Gastroesophageal sphincter (tissue), 4 donors: ENCODE results near the gene NUP93. TPM values are rescaled to one million over a fixed set of nuclear protein-coding genes. Genes with fewer than 3 reads are reported as not detected.

Experiments
- ATAC-seq: fragments of 150-250 bp; one replicate; pipeline ENCODE4 v1.9.1; 2016; ENCODE audit warnings: mild to moderate bottlenecking, moderate library complexity
- H3K27ac ChIP-seq, 4 donors: fragments of 200-600 bp; sonication (generic) in 3 of 4; 1 replicate in 3 of 4; 2 replicates in 1 of 4; pipeline ENCODE4 v1.5.1; 2016 to 2019
- H3K27me3 ChIP-seq: fragments of 200-600 bp; sonication (generic); one replicate; pipeline ENCODE4 v1.5.1; 2019
- H3K36me3 ChIP-seq, 2 donors: fragments of 200-600 bp; sonication (generic); one replicate each; pipeline ENCODE4 v1.5.1; 2019; ENCODE audit warnings: control low read depth in 1 of 2
- H3K4me1 ChIP-seq, 3 donors: fragments of 200-600 bp; sonication (generic); 1 replicate in 2 of 3; 2 replicates in 1 of 3; pipeline ENCODE4 v1.5.1; 2016 to 2019; ENCODE audit warnings: control low read depth in 2 of 3
- H3K4me3 ChIP-seq, 2 donors: fragments of 200-600 bp; sonication (generic); one replicate each; pipeline ENCODE4 v1.5.1; 2019; ENCODE audit warnings: mild to moderate bottlenecking in 1 of 2, moderate library complexity in 1 of 2
- H3K9me3 ChIP-seq, 3 donors: fragments of 200-600 bp; sonication (generic); one replicate each; pipeline ENCODE4 v1.5.1; 2017 to 2019; ENCODE audit warnings: control low read depth in 2 of 3
- CTCF ChIP-seq, 4 experiments: fragments of 200-600 bp in 2 of 4; fragments of 450-650 bp in 2 of 4; sonication (generic) in 1 of 4; IDR thresholded peaks; one replicate each; pipeline ENCODE4 v1.5.1; 2017 to 2019; ENCODE audit warnings: antibody characterized with exemption in 4 of 4, mild to moderate bottlenecking in 2 of 4, moderate library complexity in 2 of 4
- EP300 ChIP-seq: sonication (generic); formaldehyde crosslinking; IDR thresholded peaks from one replicate; pipeline ENCODE4 v1.6.1; 2017; ENCODE audit warnings: antibody characterized with exemption, mild to moderate bottlenecking
- POLR2A ChIP-seq, 2 donors: fragments of 450-650 bp; IDR thresholded peaks; one replicate each; pipeline ENCODE4 v1.6.1; 2017; ENCODE audit warnings: antibody characterized with exemption in 2 of 2, mild to moderate bottlenecking in 2 of 2, moderate library complexity in 1 of 2
- POLR2AphosphoS5 ChIP-seq: sonication (generic); formaldehyde crosslinking; IDR thresholded peaks from one replicate; pipeline ENCODE4 v1.6.1; 2017; ENCODE audit warnings: antibody characterized with exemption
- WGBS, 2 donors: methylation state at CpG; one replicate each; pipeline ENCODE4 v1.1.5; 2018; ENCODE audit warnings: low coverage in 1 of 2; 5-methylcytosine and 5-hydroxymethylcytosine counted together
- small RNA-seq, 4 donors: library from RNA; depleted of rRNA; stranded (forward); fragments of <200 nt; gene quantifications; one replicate each; pipeline ENCODE3, GENCODE V24; 2016
- total RNA-seq, 4 donors: library from RNA; depleted of rRNA; stranded (reverse); fragments of >200 nt; gene quantifications; one replicate each; pipeline ENCODE4 v1.1.0, GENCODE V29; 2016

The NUP93 gene
- total RNA-seq, 4 donors from 2014 or later = 37.6 to 39.3 (median 38.9) TPM

- H3K4me1 ChIP-seq = no peaks in the 10 kb centered on the region
- H3K4me3 ChIP-seq = no peak overlapping the region
- no peak for TF ChIP-seq POLR2A (IDR thresholded peaks at IDR 0.05)
- no peaks in the 10 kb centered on the region for H3K9me3 ChIP-seq
- WGBS, 2 donors = 70% methylated on average over 2 of the region's 12 CpGs; no CpG with 5 or more reads in 1 of the 2 donors
- no peaks in the 10 kb centered on the region for H3K27me3 ChIP-seq
- H3K36me3 ChIP-seq = no peaks in the 10 kb centered on the region
- H3K27ac ChIP-seq = no peak overlapping the region
- no peak for ATAC-seq
These were observed 164.5 kb downstream of the NUP93 start for GRCh38 chr16:56894331-56894917.

DNA sequence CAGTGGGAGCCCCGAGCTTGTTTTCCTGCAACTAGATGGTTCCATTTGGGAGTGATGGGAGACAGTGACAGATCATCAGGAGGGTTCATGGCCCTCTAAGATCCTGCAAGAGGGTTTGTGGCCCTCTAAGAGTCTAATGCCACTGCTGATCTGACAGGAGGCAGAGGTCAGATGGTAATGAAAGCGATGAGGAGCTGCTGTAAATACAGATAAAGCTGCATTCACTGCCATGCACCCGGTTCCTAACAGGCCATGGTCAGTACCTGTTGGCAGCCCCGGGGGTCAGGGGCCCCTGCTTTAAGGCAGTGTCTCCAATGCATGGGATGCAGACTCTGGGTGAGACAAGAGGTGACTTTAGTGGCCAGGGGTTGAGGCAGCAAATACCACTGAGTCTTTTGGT lies 165.9 kb downstream of the NUP93 start:
- TF ChIP-seq POLR2AphosphoS5 (no peak), POLR2A (IDR thresholded peaks at IDR 0.05) (no peak), EP300 (no peak), CTCF (IDR thresholded peaks at IDR 0.05) (no peak)
- ATAC-seq = no peak
- H3K9me3 ChIP-seq = no peaks in the 10 kb centered on the region
- WGBS, 2 donors = 46 to 80% methylated on average over 2 to 4 of the region's 4 CpGs
- H3K4me3 ChIP-seq = no peak overlapping the region
- no peaks in the 10 kb centered on the region for H3K27me3 ChIP-seq
- H3K4me1 ChIP-seq = no peaks in the 10 kb centered on the region
- no peak overlapping the region for H3K27ac ChIP-seq
- H3K36me3 ChIP-seq = no peaks in the 10 kb centered on the region

DNA sequence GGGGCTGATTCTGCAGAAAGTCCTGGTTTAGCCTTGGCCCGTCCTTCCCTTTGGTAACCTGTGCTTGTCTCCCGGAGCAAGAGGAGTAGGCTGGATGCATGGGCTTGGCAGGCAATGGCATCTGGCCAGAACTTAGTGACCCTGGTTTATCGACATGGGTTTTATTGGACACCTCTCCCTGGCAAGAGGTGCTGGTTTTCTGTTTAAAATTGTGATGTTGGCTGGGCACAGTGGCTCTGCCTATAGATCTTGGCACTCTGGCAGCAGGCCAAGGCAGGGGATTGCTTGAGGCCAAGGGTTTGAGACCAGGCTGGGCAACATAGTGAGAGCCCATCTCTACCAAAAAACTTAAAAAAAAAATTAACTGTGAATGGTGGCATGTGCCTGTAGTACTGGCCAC lies 166.3 kb downstream of the NUP93 start:
- H3K27me3 ChIP-seq = no peaks in the 10 kb centered on the region
- no peaks in the 10 kb centered on the region for H3K36me3 ChIP-seq
- WGBS, 2 donors = 83% methylated on average over 2 of the region's 3 CpGs; no CpG with 5 or more reads in 1 of the 2 donors
- no peaks in the 10 kb centered on the region for H3K4me1 ChIP-seq
- no peak overlapping the region for H3K4me3 ChIP-seq
- TF ChIP-seq EP300 = no peak
- no peak for TF ChIP-seq CTCF (IDR thresholded peaks at IDR 0.05)
- TF ChIP-seq POLR2A (IDR thresholded peaks at IDR 0.05) = no peak
- H3K27ac ChIP-seq = no peak overlapping the region
- no peak for ATAC-seq
- H3K9me3 ChIP-seq = no peaks in the 10 kb centered on the region

DNA sequence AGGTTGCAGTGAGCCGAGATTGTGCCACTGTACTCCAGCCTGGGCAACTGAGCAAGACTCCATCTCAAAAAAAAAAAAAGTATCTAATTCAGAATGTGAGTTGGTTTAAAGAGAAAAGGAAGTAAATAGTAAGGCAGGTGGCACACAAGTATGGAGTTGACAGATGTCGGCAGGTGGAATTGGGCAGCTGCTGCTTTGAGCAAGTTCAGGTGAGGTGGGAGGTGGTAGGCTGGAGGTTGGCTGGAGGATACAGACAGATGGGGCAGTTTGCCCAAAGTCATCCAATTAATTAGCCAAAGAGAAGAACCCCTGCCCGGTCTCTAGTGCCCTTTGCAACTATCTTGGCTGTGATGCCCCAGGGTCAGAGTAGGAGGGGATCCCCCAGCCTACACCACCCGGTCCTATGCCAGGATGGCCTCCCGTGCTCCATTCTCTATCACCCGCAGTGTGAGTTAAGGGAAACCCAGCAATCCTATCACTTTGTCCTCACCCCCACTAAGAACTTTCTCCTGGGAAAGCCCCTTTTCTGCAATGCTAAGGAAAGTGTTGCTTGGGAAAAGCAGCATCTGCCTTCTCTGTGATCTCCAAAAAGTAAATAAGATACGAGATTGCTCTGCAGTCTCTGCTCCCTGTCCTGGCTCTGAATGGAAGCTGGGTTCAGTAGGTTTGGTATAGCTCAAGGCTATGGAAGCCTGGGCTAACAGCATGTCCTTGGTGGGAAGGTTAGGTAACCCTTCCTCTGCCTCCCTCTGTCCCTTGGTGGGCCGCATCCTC lies 167.3 kb downstream of the NUP93 start:
- Histone ChIP-seq H3K27ac (no peak overlapping the region), H3K4me3 (no peak overlapping the region), H3K4me1 (no peaks in the 10 kb centered on the region), H3K27me3 (no peaks in the 10 kb centered on the region), H3K9me3 (no peaks in the 10 kb centered on the region), H3K36me3 (no peaks in the 10 kb centered on the region)
- WGBS, 2 donors = 83 to 100% methylated on average over 2 to 8 of the region's 8 CpGs
- no peak for TF ChIP-seq EP300
- TF ChIP-seq POLR2AphosphoS5 = no peak
- no peak for TF ChIP-seq POLR2A (IDR thresholded peaks at IDR 0.05)
- TF ChIP-seq CTCF (IDR thresholded peaks at IDR 0.05) = no peak
- ATAC-seq = no peak

DNA sequence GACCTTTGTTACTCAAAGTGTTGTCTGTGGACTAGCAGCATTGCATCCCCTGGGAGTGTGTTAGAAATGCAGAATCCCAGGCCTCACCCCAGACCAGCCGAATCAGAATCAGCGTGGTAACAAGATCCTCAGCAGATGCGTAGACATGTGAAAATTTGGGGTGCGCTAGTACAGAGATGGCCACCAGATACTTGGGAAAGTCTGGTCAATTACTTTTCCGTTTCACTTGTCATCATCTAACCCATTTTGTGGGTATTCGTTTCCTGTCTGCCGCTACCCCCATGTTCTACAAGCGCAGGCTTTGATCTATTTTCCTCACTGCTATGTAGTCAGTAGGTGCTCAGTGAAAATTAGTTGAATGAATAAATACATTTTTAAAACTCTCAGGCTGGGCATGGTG lies 168.9 kb downstream of the NUP93 start:
- ATAC-seq = no peak
- no peaks in the 10 kb centered on the region for H3K27me3 ChIP-seq
- TF ChIP-seq EP300 (no peak), CTCF (IDR thresholded peaks at IDR 0.05) (no peak), POLR2AphosphoS5 (no peak), POLR2A (IDR thresholded peaks at IDR 0.05) (no peak)
- no peak overlapping the region for H3K27ac ChIP-seq
- no peak overlapping the region for H3K4me3 ChIP-seq
- H3K9me3 ChIP-seq = no peaks in the 10 kb centered on the region
- no peaks in the 10 kb centered on the region for H3K36me3 ChIP-seq
- H3K4me1 ChIP-seq = no peaks in the 10 kb centered on the region
- 85 to 95% methylated on average over 8 of the region's 8 CpGs for WGBS, 2 donors

Small RNA genes lying within 50 kb of the gene (small RNA-seq; reads per million reads assigned to genes)
- gene MIR138-2 = 0 to 0.62 (median 0.06) reads per million in 4 donors

Other genes starting within 250 kb of the NUP93 start
- gene BBS2, start 210.1 kb upstream of the NUP93 start, total RNA-seq = 10 to 100 TPM; 29.4 to 51.2 (median 45.5) TPM
- gene MT4, start 165.1 kb upstream of the NUP93 start, total RNA-seq = not detected
- 1 to 10 TPM in 2 of 4 donors, not detected in 2; 2.0 to 3.6 TPM for gene MT3, start 140.6 kb upstream of the NUP93 start, total RNA-seq
- 100 to 1,000 TPM in 2 of 4 donors, 10 to 100 TPM in 2; 27.2 to 216 (median 119) TPM for gene MT2A, start 121.5 kb upstream of the NUP93 start, total RNA-seq
- gene MT1E, start 104.3 kb upstream of the NUP93 start, total RNA-seq = 100 to 1,000 TPM; 101 to 194 (median 144) TPM
- 10 to 100 TPM in 2 of 4 donors, 1 to 10 TPM in 2; 2.6 to 36.9 (median 6.9) TPM for gene MT1M, start 97.5 kb upstream of the NUP93 start, total RNA-seq
- gene MT1A, start 91.5 kb upstream of the NUP93 start, total RNA-seq = 100 to 1,000 TPM in 1 of 4 donors, 10 to 100 TPM in 1, 1 to 10 TPM in 1, not detected in 1; 9.9 to 171 (median 25.5) TPM
- gene MT1B, start 78.2 kb upstream of the NUP93 start, total RNA-seq = not detected
- 1 to 10 TPM in 2 of 4 donors, not detected in 2; 1.7 to 4.6 TPM for gene MT1F, start 72.2 kb upstream of the NUP93 start, total RNA-seq
- 10 to 100 TPM in 3 of 4 donors, not detected in 1; 16.0 to 40.0 (median 21.6) TPM for gene MT1G, start 62.1 kb upstream of the NUP93 start, total RNA-seq
- gene MT1H, start 60.3 kb upstream of the NUP93 start, total RNA-seq = not detected
- 100 to 1,000 TPM; 265 to 685 (median 330) TPM for gene MT1X, start 47.7 kb upstream of the NUP93 start, total RNA-seq
- gene SLC12A3, start 135.1 kb downstream of the NUP93 start, total RNA-seq = not detected
- gene HERPUD1, start 202.0 kb downstream of the NUP93 start, total RNA-seq = 10 to 100 TPM; 41.2 to 87.5 (median 79.1) TPM
- gene CETP, start 231.8 kb downstream of the NUP93 start, total RNA-seq = 1 to 10 TPM in 1 of 4 donors, not detected in 3; 1.6 TPM